ENCODE measurements around the gene ZFP36.

- no peak for TF ChIP-seq GATA2 (IDR thresholded peaks at IDR 0.05; ENCODE audit: low read depth, low read length)
- TF ChIP-seq GATA3 (IDR thresholded peaks at IDR 0.05; ENCODE audit: low read depth, low read length) = no peak
Measured at GRCh38 chr19:39412867-39413271, 6.2 kb downstream of the ZFP36 start.

Data from SH-SY5Y (cell line).